ENCODE data around the gene EML5. TPM values are rescaled to one million over a fixed set of nuclear protein-coding genes. Genes with fewer than 3 reads are reported as not detected.

EML5 gene
- total RNA-seq, 1 experiment from 2014 or later = 0.85 TPM

DNA sequence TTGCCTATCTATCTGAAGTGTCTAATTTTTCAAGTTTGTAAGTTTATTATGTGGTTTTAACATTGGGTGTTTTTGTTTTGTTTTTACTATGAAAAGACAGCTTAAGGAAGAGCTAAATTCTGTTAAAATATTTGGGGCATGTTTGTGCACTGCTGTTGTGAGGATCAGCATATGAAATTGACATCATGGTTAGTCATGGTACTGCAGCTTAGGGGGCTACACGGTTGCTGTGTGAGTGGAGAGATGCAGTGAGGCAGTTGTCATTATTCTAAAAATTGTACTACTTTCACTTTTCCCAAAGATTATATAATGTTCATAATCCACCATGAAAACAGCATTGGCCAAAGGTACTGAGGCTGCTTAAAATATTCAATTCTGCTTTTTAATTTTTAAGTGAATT lies 180.9 kb downstream of the EML5 start:
- Mint-ChIP-seq H3K27me3 (ENCODE audit: low read depth) (no peaks in the 10 kb centered on the region), H3K4me3 (no peak overlapping the region), H3K27ac (no peak overlapping the region), H3K36me3 (peaks cover 58% of the 10 kb centered on the region), H3K4me1 (peaks cover 15% of the 10 kb centered on the region), H3K9me3 (peaks cover 5% of the 10 kb centered on the region; the same call in 1 of the 2 replicates)
- CTCF ChIA-PET = no interaction called here
- POLR2A ChIA-PET = no interaction called here
- no peak for ATAC-seq
- TF ChIP-seq IRF2 (CRISPR knock-in tag; IDR thresholded peaks at IDR 0.05; ENCODE audit: borderline replicate concordance, low read depth) (no peak), OVOL2 (CRISPR knock-in tag; IDR thresholded peaks at IDR 0.05; ENCODE audit: borderline replicate concordance) (no peak), SMAD3 (CRISPR knock-in tag; IDR thresholded peaks at IDR 0.05; ENCODE audit: borderline replicate concordance) (no peak), EMX1 (CRISPR knock-in tag; IDR thresholded peaks at IDR 0.05) (no peak), NFE2L1 (CRISPR knock-in tag; IDR thresholded peaks at IDR 0.05) (no peak), ZNF416 (CRISPR knock-in tag; IDR thresholded peaks at IDR 0.05) (no peak)
- TF ChIP-seq, protein P1, sequence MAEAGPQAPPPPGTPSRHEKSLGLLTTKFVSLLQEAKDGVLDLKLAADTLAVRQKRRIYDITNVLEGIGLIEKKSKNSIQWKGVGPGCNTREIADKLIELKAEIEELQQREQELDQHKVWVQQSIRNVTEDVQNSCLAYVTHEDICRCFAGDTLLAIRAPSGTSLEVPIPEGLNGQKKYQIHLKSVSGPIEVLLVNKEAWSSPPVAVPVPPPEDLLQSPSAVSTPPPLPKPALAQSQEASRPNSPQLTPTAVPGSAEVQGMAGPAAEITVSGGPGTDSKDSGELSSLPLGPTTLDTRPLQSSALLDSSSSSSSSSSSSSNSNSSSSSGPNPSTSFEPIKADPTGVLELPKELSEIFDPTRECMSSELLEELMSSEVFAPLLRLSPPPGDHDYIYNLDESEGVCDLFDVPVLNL (CRISPR knock-in tag; IDR thresholded peaks at IDR 0.05; ENCODE audit: borderline replicate concordance, low read depth) = no peak
- TF ChIP-seq, protein P2, sequence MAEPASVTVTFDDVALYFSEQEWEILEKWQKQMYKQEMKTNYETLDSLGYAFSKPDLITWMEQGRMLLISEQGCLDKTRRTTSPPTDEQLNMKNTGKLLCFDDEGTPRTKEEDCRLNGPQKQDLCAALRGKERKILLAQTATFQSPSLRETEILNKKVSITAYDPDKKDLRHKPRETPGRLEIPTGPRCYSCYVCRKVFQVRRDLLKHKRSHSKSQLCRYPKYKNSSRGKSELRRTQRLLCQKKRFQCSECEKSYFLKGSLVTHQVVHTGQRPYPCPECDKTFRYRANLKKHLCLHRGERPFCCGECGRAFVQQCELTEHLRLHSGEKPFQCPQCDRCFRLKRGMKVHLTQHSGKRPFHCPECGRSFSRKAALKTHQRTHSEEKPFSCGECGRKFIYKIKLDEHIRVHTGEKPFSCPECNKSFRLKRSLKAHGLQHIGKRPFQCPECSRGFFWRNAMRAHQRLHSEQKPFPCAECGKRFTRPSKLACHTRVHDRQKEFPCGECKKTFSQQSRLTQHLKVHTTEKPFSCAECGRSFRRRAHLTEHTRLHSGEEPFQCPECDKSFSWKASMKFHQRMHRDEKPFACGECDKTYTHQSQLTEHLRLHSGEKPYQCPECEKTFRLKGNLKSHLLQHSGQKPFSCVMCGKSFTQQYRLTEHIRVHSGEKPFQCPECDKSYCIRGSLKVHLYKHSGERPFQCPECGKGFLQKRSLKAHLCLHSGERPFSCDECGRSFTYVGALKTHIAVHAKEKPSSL (CRISPR knock-in tag; conservative IDR thresholded peaks at IDR 0.05) = no peak
- DNase-seq (ENCODE audit: low spot score) = no peak

DNA sequence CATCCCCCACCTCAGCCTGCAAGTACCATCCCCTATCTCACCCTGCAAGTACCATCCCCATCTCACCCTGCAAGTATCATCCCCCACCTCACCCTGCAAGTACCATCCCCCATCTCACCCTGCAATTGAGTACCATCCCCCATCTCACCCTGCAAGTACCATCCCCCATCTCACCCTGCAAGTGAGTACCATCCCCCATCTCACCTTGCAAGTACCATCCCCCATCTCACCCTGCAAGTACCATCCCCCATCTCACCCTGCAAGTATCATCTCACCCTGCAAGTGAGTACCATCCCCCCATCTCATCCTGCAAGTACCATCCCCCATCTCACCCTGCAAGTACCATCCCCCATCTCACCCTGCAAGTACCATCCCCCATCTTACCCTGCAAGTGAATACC lies 184.9 kb downstream of the EML5 start:
- ChIA-PET CTCF (no interaction called here), POLR2A (no interaction called here)
- DNase-seq (ENCODE audit: low spot score) = no peak
- TF ChIP-seq NFE2L1 (CRISPR knock-in tag; IDR thresholded peaks at IDR 0.05) (no peak), GTF2I (CRISPR knock-in tag; conservative IDR thresholded peaks at IDR 0.05) (no peak), EMX1 (CRISPR knock-in tag; IDR thresholded peaks at IDR 0.05) (no peak), TCF7 (CRISPR knock-in tag; IDR thresholded peaks at IDR 0.05; ENCODE audit: low read depth) (no peak), OVOL2 (CRISPR knock-in tag; IDR thresholded peaks at IDR 0.05; ENCODE audit: borderline replicate concordance) (no peak), SOX15 (CRISPR knock-in tag; IDR thresholded peaks at IDR 0.05) (no peak), GABPB1 (CRISPR knock-in tag; IDR thresholded peaks at IDR 0.05) (no peak), NR2C2 (CRISPR knock-in tag; IDR thresholded peaks at IDR 0.05) (no peak), CBFB (CRISPR knock-in tag; IDR thresholded peaks at IDR 0.05; ENCODE audit: low read depth) (no peak), ESRRA (CRISPR knock-in tag; IDR thresholded peaks at IDR 0.05; ENCODE audit: borderline replicate concordance) (no peak), FOXK1 (CRISPR knock-in tag; IDR thresholded peaks at IDR 0.05) (no peak)
- TF ChIP-seq, protein P3, sequence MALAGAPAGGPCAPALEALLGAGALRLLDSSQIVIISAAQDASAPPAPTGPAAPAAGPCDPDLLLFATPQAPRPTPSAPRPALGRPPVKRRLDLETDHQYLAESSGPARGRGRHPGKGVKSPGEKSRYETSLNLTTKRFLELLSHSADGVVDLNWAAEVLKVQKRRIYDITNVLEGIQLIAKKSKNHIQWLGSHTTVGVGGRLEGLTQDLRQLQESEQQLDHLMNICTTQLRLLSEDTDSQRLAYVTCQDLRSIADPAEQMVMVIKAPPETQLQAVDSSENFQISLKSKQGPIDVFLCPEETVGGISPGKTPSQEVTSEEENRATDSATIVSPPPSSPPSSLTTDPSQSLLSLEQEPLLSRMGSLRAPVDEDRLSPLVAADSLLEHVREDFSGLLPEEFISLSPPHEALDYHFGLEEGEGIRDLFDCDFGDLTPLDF (CRISPR knock-in tag; IDR thresholded peaks at IDR 0.05) = no peak
- TF ChIP-seq, protein P4, sequence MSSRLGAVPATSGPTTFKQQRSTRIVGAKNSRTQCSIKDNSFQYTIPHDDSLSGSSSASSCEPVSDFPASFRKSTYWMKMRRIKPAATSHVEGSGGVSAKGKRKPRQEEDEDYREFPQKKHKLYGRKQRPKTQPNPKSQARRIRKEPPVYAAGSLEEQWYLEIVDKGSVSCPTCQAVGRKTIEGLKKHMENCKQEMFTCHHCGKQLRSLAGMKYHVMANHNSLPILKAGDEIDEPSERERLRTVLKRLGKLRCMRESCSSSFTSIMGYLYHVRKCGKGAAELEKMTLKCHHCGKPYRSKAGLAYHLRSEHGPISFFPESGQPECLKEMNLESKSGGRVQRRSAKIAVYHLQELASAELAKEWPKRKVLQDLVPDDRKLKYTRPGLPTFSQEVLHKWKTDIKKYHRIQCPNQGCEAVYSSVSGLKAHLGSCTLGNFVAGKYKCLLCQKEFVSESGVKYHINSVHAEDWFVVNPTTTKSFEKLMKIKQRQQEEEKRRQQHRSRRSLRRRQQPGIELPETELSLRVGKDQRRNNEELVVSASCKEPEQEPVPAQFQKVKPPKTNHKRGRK (CRISPR knock-in tag; IDR thresholded peaks at IDR 0.05; ENCODE audit: borderline replicate concordance) = no peak
- TF ChIP-seq, protein P5, sequence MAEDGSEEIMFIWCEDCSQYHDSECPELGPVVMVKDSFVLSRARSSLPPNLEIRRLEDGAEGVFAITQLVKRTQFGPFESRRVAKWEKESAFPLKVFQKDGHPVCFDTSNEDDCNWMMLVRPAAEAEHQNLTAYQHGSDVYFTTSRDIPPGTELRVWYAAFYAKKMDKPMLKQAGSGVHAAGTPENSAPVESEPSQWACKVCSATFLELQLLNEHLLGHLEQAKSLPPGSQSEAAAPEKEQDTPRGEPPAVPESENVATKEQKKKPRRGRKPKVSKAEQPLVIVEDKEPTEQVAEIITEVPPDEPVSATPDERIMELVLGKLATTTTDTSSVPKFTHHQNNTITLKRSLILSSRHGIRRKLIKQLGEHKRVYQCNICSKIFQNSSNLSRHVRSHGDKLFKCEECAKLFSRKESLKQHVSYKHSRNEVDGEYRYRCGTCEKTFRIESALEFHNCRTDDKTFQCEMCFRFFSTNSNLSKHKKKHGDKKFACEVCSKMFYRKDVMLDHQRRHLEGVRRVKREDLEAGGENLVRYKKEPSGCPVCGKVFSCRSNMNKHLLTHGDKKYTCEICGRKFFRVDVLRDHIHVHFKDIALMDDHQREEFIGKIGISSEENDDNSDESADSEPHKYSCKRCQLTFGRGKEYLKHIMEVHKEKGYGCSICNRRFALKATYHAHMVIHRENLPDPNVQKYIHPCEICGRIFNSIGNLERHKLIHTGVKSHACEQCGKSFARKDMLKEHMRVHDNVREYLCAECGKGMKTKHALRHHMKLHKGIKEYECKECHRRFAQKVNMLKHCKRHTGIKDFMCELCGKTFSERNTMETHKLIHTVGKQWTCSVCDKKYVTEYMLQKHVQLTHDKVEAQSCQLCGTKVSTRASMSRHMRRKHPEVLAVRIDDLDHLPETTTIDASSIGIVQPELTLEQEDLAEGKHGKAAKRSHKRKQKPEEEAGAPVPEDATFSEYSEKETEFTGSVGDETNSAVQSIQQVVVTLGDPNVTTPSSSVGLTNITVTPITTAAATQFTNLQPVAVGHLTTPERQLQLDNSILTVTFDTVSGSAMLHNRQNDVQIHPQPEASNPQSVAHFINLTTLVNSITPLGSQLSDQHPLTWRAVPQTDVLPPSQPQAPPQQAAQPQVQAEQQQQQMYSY (CRISPR knock-in tag; IDR thresholded peaks at IDR 0.05) = no peak
- TF ChIP-seq, protein P6, sequence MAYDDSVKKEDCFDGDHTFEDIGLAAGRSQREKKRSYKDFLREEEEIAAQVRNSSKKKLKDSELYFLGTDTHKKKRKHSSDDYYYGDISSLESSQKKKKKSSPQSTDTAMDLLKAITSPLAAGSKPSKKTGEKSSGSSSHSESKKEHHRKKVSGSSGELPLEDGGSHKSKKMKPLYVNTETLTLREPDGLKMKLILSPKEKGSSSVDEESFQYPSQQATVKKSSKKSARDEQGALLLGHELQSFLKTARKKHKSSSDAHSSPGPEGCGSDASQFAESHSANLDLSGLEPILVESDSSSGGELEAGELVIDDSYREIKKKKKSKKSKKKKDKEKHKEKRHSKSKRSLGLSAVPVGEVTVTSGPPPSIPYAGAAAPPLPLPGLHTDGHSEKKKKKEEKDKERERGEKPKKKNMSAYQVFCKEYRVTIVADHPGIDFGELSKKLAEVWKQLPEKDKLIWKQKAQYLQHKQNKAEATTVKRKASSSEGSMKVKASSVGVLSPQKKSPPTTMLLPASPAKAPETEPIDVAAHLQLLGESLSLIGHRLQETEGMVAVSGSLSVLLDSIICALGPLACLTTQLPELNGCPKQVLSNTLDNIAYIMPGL (CRISPR knock-in tag; IDR thresholded peaks at IDR 0.05) = no peak
- TF ChIP-seq, protein P7, sequence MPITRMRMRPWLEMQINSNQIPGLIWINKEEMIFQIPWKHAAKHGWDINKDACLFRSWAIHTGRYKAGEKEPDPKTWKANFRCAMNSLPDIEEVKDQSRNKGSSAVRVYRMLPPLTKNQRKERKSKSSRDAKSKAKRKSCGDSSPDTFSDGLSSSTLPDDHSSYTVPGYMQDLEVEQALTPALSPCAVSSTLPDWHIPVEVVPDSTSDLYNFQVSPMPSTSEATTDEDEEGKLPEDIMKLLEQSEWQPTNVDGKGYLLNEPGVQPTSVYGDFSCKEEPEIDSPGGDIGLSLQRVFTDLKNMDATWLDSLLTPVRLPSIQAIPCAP (CRISPR knock-in tag; IDR thresholded peaks at IDR 0.05) = no peak
- H3K9me3 Mint-ChIP-seq = peaks cover 5% of the 10 kb centered on the region; the same call in 1 of the 2 replicates
- H3K27ac Mint-ChIP-seq = no peak overlapping the region
- peaks cover 81% of the 10 kb centered on the region for H3K36me3 Mint-ChIP-seq
- no peak for ATAC-seq
- H3K4me3 Mint-ChIP-seq = no peak overlapping the region
- peaks cover 10% of the 10 kb centered on the region; the same call in 1 of the 2 replicates for H3K4me1 Mint-ChIP-seq
- no peaks in the 10 kb centered on the region for H3K27me3 Mint-ChIP-seq (ENCODE audit: low read depth)
